OCI-LY7 (cell line): ENCODE measurements around the gene ALPK3.
"Not testable (repeated sequence)": the region's sequence is repeated elsewhere in the genome, so short reads cannot be mapped to it uniquely, and the experiment has no call there.

Experiments used
- EZH2phosphoT487 ChIP-seq: fragments of 200-600 bp; sonication (generic); IDR thresholded peaks from 2 replicates; pipeline ENCODE4 v1.6.1; 2018; ENCODE audit warnings: low read depth, borderline replicate concordance, mild to moderate bottlenecking, mixed run types, antibody characterized with exemption, low read length, moderate library complexity, mixed read lengths
- TF ChIP-seq, protein P1 (sequence below): fragments of 200-600 bp; sonication (generic); conservative IDR thresholded peaks from 2 replicates; pipeline ENCODE4 v1.5.1; 2014; ENCODE audit warnings: mild to moderate bottlenecking, antibody characterized with exemption, low read length, moderate library complexity, mixed read lengths

DNA sequence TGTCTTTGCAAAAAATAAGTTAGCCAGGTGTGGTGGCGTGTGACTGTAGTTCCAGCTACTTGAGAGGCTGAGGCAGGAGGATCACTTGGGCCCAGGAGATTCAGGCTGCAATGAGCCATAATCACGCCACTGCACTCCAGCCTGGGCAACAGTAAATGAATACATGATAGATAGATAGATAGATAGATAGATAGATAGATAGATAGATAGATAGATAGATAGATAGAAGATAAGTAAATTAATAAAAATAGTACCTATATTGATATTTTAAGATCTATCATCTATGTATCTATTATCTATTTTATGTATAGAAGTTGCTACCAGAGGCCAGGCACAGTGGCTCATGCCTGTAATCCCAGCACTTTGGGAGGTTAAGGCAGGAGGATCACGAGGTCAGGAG lies 60.5 kb downstream of the ALPK3 start:
- TF ChIP-seq, protein P1, sequence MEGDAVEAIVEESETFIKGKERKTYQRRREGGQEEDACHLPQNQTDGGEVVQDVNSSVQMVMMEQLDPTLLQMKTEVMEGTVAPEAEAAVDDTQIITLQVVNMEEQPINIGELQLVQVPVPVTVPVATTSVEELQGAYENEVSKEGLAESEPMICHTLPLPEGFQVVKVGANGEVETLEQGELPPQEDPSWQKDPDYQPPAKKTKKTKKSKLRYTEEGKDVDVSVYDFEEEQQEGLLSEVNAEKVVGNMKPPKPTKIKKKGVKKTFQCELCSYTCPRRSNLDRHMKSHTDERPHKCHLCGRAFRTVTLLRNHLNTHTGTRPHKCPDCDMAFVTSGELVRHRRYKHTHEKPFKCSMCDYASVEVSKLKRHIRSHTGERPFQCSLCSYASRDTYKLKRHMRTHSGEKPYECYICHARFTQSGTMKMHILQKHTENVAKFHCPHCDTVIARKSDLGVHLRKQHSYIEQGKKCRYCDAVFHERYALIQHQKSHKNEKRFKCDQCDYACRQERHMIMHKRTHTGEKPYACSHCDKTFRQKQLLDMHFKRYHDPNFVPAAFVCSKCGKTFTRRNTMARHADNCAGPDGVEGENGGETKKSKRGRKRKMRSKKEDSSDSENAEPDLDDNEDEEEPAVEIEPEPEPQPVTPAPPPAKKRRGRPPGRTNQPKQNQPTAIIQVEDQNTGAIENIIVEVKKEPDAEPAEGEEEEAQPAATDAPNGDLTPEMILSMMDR = not testable (repeated sequence)
- not testable (repeated sequence) for TF ChIP-seq EZH2phosphoT487
